Measurements from ENCODE around the gene KLHDC4. TPM values are rescaled to one million over a fixed set of nuclear protein-coding genes. Genes with fewer than 3 reads are reported as not detected.
A peak's percentile ranks its signal among the peaks of the same experiment; 100 is the strongest.
"Not testable (repeated sequence)": the region's sequence is repeated elsewhere in the genome, so short reads cannot be mapped to it uniquely, and the experiment has no call there.

Gene KLHDC4
- 19.8 to 21.2 TPM (median 20.5 TPM) in 3 replicates for total RNA-seq
- long read RNA-seq, full-length matches to known transcripts: 13 of 18 reads
- long read RNA-seq, partial matches to known transcripts: 3 of 18 reads
- long read RNA-seq, other reads (novel, unspliced or antisense): 2 of 18 reads

DNA sequence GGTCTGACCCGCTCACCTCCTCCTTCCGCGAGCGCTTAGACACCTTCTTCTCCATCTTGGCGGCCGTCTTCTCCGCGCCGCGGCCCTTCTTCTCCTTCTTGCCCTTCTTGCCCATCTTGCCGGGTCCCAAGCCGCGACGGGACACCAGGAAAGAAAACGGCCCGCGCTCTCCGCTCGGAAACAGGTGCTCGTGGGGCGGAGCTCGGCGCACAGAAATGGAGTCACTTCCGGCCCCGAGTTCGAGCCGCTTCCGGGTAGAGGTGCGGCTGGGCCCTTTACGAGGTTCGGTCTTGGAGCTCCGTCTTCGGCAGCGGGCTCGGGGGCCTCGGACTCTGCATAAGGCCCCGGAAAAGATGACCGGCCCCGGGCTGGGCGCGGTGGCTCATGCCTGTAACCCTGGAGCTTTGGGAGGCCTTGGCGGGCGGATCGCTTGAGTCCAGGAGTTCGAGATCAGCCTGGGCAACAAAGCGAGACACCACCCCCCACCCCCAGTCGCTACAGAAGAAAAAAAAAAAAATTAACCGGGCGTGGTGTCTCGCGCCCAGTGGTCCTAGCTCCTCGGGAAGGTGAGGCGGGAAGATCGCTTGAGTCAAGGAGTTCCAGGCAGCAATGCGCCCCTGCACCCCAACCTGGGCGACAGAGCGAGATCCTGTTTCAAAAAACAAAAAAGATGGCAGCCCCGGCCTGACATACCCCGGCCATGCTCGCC, at the start of gene KLHDC4:
TSS of gene KLHDC4 (minus strand) at position 211 of the 709 bp plus-strand sequence. CDS start at position 115, 96 bp downstream.
- Mint-ChIP-seq H3K27me3 (ENCODE audit: low read depth) (no peaks in the 10 kb centered on the region), H3K36me3 (ENCODE audit: low read depth) (peaks cover 1% of the 10 kb centered on the region), H3K27ac (ENCODE audit: unreplicated experiment) (peak within 1 kb of the TSS; percentile 95), H3K4me3 (ENCODE audit: unreplicated experiment) (peak within 1 kb of the TSS; percentile 100), H3K9me3 (ENCODE audit: low read depth) (no peaks in the 10 kb centered on the region), H3K4me1 (ENCODE audit: low read depth) (peaks cover 17% of the 10 kb centered on the region)
- no peak for TF ChIP-seq CTCF (IDR thresholded peaks at IDR 0.05)
- DNase-seq (ENCODE audit: low spot score): no peak

- no peak overlapping the region for H3K27ac Mint-ChIP-seq (ENCODE audit: unreplicated experiment)
- no peak overlapping the region for H3K4me3 Mint-ChIP-seq (ENCODE audit: unreplicated experiment)
- H3K27me3 Mint-ChIP-seq (ENCODE audit: low read depth): no peaks in the 10 kb centered on the region
- DNase-seq (ENCODE audit: low spot score): no peak
- TF ChIP-seq CTCF (IDR thresholded peaks at IDR 0.05): peak; percentile 19
- H3K36me3 Mint-ChIP-seq (ENCODE audit: low read depth): no peaks in the 10 kb centered on the region
- H3K9me3 Mint-ChIP-seq (ENCODE audit: low read depth): peaks cover 6% of the 10 kb centered on the region
- no peaks in the 10 kb centered on the region for H3K4me1 Mint-ChIP-seq (ENCODE audit: low read depth)
These were observed 49.8 kb upstream of the KLHDC4 start for GRCh38 chr16:87815567-87815966.

DNA sequence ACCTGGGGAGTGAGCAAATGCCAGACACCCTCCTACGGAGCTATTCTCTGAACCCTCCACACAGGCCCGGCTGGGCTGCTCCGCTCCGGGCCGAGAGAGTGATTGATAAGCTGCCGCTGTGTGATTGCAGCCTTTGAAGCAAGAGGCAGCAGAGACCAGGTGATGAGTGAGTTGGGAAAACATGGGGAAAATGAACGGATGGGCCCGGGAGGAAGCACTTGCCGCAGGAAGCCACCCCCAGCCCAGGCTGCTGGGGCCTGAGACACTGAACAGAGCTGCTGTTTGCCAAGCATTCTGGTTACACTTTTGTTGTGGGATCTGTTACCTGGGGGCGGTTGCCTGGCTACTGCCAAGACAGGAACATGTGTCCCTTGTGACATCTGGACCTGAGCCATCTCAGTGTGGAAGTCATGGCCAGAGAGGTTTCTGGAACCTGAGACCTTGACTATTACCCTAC, 46.4 kb upstream of the KLHDC4 start:
- H3K4me1 Mint-ChIP-seq (ENCODE audit: low read depth): peaks cover 8% of the 10 kb centered on the region
- H3K36me3 Mint-ChIP-seq (ENCODE audit: low read depth): no peaks in the 10 kb centered on the region
- TF ChIP-seq CTCF (IDR thresholded peaks at IDR 0.05): no peak
- DNase-seq (ENCODE audit: low spot score): no peak
- no peak overlapping the region for H3K27ac Mint-ChIP-seq (ENCODE audit: unreplicated experiment)
- H3K4me3 Mint-ChIP-seq (ENCODE audit: unreplicated experiment): no peak overlapping the region
- no peaks in the 10 kb centered on the region for H3K27me3 Mint-ChIP-seq (ENCODE audit: low read depth)
- H3K9me3 Mint-ChIP-seq (ENCODE audit: low read depth): no peaks in the 10 kb centered on the region

DNA sequence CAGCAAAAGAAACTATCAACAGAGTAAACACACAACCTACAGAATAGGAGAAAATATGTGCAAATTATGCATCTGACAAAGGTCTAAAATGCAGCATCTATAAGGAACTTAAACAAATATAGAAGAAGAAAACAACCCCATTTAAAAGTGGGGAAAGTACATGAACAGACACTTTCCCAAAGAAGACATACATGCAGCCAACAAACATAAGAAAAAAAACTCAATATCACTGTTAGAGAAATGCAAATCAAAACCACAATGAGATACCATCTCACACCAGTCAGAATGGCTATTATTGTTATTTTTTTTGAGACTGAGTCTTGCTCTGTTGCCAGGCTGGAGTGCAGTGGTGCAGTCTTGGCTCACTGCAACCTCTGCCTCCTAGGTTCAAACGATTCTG, 45.7 kb upstream of the KLHDC4 start:
- H3K9me3 Mint-ChIP-seq (ENCODE audit: low read depth); H3K36me3 Mint-ChIP-seq (ENCODE audit: low read depth); DNase-seq (ENCODE audit: low spot score); H3K4me3 Mint-ChIP-seq (ENCODE audit: unreplicated experiment); H3K27ac Mint-ChIP-seq (ENCODE audit: unreplicated experiment); H3K27me3 Mint-ChIP-seq (ENCODE audit: low read depth): not testable (repeated sequence)
- peaks cover 16% of the 10 kb centered on the region for H3K4me1 Mint-ChIP-seq (ENCODE audit: low read depth)

GRCh38 chr16:87809150-87809902, 43.5 kb upstream of the KLHDC4 start:
- no peak overlapping the region for H3K4me3 Mint-ChIP-seq (ENCODE audit: unreplicated experiment)
- no peak overlapping the region for H3K27ac Mint-ChIP-seq (ENCODE audit: unreplicated experiment)
- DNase-seq (ENCODE audit: low spot score): no peak
- H3K27me3 Mint-ChIP-seq (ENCODE audit: low read depth): no peaks in the 10 kb centered on the region
- H3K9me3 Mint-ChIP-seq (ENCODE audit: low read depth): no peaks in the 10 kb centered on the region
- peaks cover 24% of the 10 kb centered on the region for H3K4me1 Mint-ChIP-seq (ENCODE audit: low read depth)
- no peak for TF ChIP-seq CTCF (IDR thresholded peaks at IDR 0.05)
- H3K36me3 Mint-ChIP-seq (ENCODE audit: low read depth): no peaks in the 10 kb centered on the region

Data from chondrocyte (in vitro differentiated cells).